Measurements from ENCODE around the gene SH3PXD2A.

SH3PXD2A gene

GRCh38 chr10:103772096-103772845, 83.1 kb downstream of the SH3PXD2A start:
- Histone ChIP-seq H4K20me1 (ENCODE audit: insufficient read depth) (no peaks in the 10 kb centered on the region), H3K36me3 (ENCODE audit: insufficient read depth) (no peaks in the 10 kb centered on the region), H3K4me2 (peak overlapping the region; percentile 77), H2AFZ (ENCODE audit: low read depth) (peak overlapping the region; percentile 91), H3K27me3 (ENCODE audit: insufficient read depth, low read depth) (no peaks in the 10 kb centered on the region), H3K9ac (peak overlapping the region; percentile 67; the same call in 1 of the 2 replicates), H3K4me1 (ENCODE audit: low read depth, poor library complexity, severe bottlenecking) (peaks cover 16% of the 10 kb centered on the region), H3K4me3 (IDR thresholded peaks at IDR 0.05; ENCODE audit: insufficient read depth, low read depth, low read length) (no peak overlapping the region), H3K27ac (peak overlapping the region; percentile 46; the same call in 1 of the 2 replicates), H3K79me2 (ENCODE audit: insufficient read depth, low read depth) (no peaks in the 10 kb centered on the region)
- TF ChIP-seq, protein P1, sequence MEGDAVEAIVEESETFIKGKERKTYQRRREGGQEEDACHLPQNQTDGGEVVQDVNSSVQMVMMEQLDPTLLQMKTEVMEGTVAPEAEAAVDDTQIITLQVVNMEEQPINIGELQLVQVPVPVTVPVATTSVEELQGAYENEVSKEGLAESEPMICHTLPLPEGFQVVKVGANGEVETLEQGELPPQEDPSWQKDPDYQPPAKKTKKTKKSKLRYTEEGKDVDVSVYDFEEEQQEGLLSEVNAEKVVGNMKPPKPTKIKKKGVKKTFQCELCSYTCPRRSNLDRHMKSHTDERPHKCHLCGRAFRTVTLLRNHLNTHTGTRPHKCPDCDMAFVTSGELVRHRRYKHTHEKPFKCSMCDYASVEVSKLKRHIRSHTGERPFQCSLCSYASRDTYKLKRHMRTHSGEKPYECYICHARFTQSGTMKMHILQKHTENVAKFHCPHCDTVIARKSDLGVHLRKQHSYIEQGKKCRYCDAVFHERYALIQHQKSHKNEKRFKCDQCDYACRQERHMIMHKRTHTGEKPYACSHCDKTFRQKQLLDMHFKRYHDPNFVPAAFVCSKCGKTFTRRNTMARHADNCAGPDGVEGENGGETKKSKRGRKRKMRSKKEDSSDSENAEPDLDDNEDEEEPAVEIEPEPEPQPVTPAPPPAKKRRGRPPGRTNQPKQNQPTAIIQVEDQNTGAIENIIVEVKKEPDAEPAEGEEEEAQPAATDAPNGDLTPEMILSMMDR (conservative IDR thresholded peaks at IDR 0.05; ENCODE audit: low read depth, low read length) = no peak

- Histone ChIP-seq H3K27ac (no peak overlapping the region), H3K79me2 (ENCODE audit: insufficient read depth, low read depth) (no peaks in the 10 kb centered on the region), H3K4me1 (ENCODE audit: low read depth, poor library complexity, severe bottlenecking) (peaks cover 16% of the 10 kb centered on the region), H4K20me1 (ENCODE audit: insufficient read depth) (no peaks in the 10 kb centered on the region), H3K36me3 (ENCODE audit: insufficient read depth) (no peaks in the 10 kb centered on the region), H3K27me3 (ENCODE audit: insufficient read depth, low read depth) (no peaks in the 10 kb centered on the region), H3K9ac (no peak overlapping the region), H3K4me2 (no peak overlapping the region), H3K4me3 (IDR thresholded peaks at IDR 0.05; ENCODE audit: insufficient read depth, low read depth, low read length) (no peak overlapping the region), H2AFZ (ENCODE audit: low read depth) (no peak overlapping the region)
- TF ChIP-seq, protein P1 (conservative IDR thresholded peaks at IDR 0.05; ENCODE audit: low read depth, low read length) = no peak
Observed at GRCh38 chr10:103770139-103770538, 85.2 kb downstream of the SH3PXD2A start.

GRCh38 chr10:103769176-103769575, 86.2 kb downstream of the SH3PXD2A start:
- Histone ChIP-seq H3K4me2 (no peak overlapping the region), H3K27ac (no peak overlapping the region), H3K79me2 (ENCODE audit: insufficient read depth, low read depth) (no peaks in the 10 kb centered on the region), H3K27me3 (ENCODE audit: insufficient read depth, low read depth) (no peaks in the 10 kb centered on the region), H4K20me1 (ENCODE audit: insufficient read depth) (no peaks in the 10 kb centered on the region), H3K9ac (no peak overlapping the region), H3K4me3 (IDR thresholded peaks at IDR 0.05; ENCODE audit: insufficient read depth, low read depth, low read length) (no peak overlapping the region), H2AFZ (ENCODE audit: low read depth) (no peak overlapping the region), H3K4me1 (ENCODE audit: low read depth, poor library complexity, severe bottlenecking) (peaks cover 16% of the 10 kb centered on the region), H3K36me3 (ENCODE audit: insufficient read depth) (no peaks in the 10 kb centered on the region)
- TF ChIP-seq, protein P1 (conservative IDR thresholded peaks at IDR 0.05; ENCODE audit: low read depth, low read length) = no peak

DNA sequence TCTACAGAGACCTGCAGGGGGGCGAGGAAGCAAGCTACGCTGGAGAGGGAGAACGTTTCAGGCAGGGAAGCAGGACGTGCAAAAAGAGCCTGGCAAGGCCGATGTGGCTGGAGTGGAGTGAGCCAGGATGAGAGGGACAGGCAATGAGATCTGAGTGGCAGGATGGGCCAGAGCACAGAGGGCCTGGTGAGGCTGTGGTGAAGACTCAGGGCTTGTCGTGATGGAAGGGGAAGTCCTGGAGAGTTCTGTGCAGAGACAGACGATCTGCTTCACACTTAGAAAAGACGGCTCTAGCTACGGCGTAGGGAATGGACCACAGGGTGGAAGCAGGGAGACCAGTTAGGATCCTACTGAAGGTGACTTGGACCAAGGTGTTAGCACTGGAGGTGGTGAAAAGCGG, 87.0 kb downstream of the SH3PXD2A start:
- H3K4me1 ChIP-seq (ENCODE audit: low read depth, poor library complexity, severe bottlenecking) = peaks cover 13% of the 10 kb centered on the region
- no peaks in the 10 kb centered on the region for H3K79me2 ChIP-seq (ENCODE audit: insufficient read depth, low read depth)
- H4K20me1 ChIP-seq (ENCODE audit: insufficient read depth) = no peaks in the 10 kb centered on the region
- H3K4me2 ChIP-seq = no peak overlapping the region
- H3K4me3 ChIP-seq (IDR thresholded peaks at IDR 0.05; ENCODE audit: insufficient read depth, low read depth, low read length) = no peak overlapping the region
- TF ChIP-seq, protein P1 (conservative IDR thresholded peaks at IDR 0.05; ENCODE audit: low read depth, low read length) = no peak
- no peak overlapping the region for H3K9ac ChIP-seq
- no peaks in the 10 kb centered on the region for H3K36me3 ChIP-seq (ENCODE audit: insufficient read depth)
- no peak overlapping the region for H2AFZ ChIP-seq (ENCODE audit: low read depth)
- no peaks in the 10 kb centered on the region for H3K27me3 ChIP-seq (ENCODE audit: insufficient read depth, low read depth)
- H3K27ac ChIP-seq = no peak overlapping the region

All from KMS-11 (cell line).